Hepatocyte (in vitro differentiated cells): ENCODE data around the gene MYO5A.

Source experiments
- EZH2phosphoT487 ChIP-seq: fragments of 200-600 bp; sonication (generic); IDR thresholded peaks from one replicate; pipeline ENCODE4 v1.6.1; 2018; ENCODE audit warnings: antibody characterized with exemption, mild to moderate bottlenecking, low read depth, moderate library complexity; ENCODE audit not compliant: unreplicated experiment, severe bottlenecking
- TF ChIP-seq, protein P1 (sequence below): fragments of 200-600 bp; sonication (generic); IDR thresholded peaks from 2 replicates; pipeline ENCODE4 v1.5.1; 2016; ENCODE audit warnings: antibody characterized with exemption, mild to moderate bottlenecking; ENCODE audit not compliant: poor library complexity

DNA sequence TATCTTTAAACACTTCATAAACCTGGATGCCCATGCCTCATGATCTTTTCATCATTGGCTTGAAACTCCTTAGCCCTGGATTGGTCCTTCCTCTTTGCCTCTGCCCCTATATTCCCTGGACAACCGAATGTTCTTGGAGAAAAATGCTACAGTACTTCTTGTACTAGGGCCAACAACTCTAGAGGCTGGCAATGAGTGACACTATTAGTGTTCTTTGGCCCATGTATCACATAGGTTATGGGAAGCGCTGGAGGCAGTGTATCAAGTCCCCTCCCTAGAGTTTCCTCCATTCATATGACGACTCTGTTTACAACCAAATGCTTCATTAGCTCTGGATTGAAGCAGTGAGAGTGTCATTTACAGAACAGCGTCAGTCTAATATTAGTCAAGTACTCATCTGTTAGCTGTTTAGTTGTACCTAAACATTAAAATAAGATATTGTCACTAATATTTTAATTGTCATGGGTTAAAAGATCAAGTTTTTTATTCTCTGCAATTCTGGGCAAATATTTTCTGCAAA lies 166.6 kb downstream of the MYO5A start:
- TF ChIP-seq EZH2phosphoT487: no peak
- TF ChIP-seq, protein P1, sequence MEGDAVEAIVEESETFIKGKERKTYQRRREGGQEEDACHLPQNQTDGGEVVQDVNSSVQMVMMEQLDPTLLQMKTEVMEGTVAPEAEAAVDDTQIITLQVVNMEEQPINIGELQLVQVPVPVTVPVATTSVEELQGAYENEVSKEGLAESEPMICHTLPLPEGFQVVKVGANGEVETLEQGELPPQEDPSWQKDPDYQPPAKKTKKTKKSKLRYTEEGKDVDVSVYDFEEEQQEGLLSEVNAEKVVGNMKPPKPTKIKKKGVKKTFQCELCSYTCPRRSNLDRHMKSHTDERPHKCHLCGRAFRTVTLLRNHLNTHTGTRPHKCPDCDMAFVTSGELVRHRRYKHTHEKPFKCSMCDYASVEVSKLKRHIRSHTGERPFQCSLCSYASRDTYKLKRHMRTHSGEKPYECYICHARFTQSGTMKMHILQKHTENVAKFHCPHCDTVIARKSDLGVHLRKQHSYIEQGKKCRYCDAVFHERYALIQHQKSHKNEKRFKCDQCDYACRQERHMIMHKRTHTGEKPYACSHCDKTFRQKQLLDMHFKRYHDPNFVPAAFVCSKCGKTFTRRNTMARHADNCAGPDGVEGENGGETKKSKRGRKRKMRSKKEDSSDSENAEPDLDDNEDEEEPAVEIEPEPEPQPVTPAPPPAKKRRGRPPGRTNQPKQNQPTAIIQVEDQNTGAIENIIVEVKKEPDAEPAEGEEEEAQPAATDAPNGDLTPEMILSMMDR: no peak
